IMR-90 (cell line): Measurements from ENCODE around the gene SCAND1. TPM values are rescaled to one million over a fixed set of nuclear protein-coding genes. Genes with fewer than 3 reads are reported as not detected.

Experiments
- ATAC-seq: fragments of 200-7000 bp; cut with Tn5 transposase; 2 replicates; pipeline ENCODE4 v1.9.1; 2020; ENCODE audit warnings: low read depth, mild to moderate bottlenecking, moderate library complexity
- BruUV-seq: library from RNA; stranded (reverse); fragments of 400-500 nt; replicated peaks from 2 replicates; lab custom pipeline; 2021; lab: Mats Ljungman, UMichigan
- CTCF ChIA-PET: fragments of 300-600 bp; formaldehyde crosslinking; extraction: SDS; loops from one replicate; lab custom pipeline; 2021; ENCODE audit warnings: antibody characterized with exemption; lab: Yijun Ruan, JAX
- POLR2A ChIA-PET: fragments of 300-600 bp; sonication (Branson Sonifier 250); formaldehyde crosslinking; loops from one replicate; lab custom pipeline; 2022; ENCODE audit warnings: antibody characterized with exemption; ENCODE audit not compliant: unreplicated experiment; lab: Charles Lee
- DNase-seq: peaks from one replicate; pipeline ENCODE4 v3.0.0; 2013
- H2AFZ ChIP-seq: replicated peaks from 2 replicates; pipeline ENCODE3; 2013; ENCODE audit warnings: low read length, mild to moderate bottlenecking; ENCODE audit not compliant: poor library complexity
- H2AK5ac ChIP-seq: 2 replicates; pipeline ENCODE4 v1.6.1; 2013; ENCODE audit warnings: low read depth, low read length, inconsistent platforms
- H2AK9ac ChIP-seq: replicated peaks from 2 replicates; pipeline ENCODE3; 2013; ENCODE audit warnings: mild to moderate bottlenecking, low read depth, low read length, moderate library complexity; ENCODE audit not compliant: poor library complexity
- H2BK120ac ChIP-seq: 2 replicates; pipeline ENCODE4 v1.6.1; 2013; ENCODE audit warnings: low read depth, low read length, inconsistent platforms
- H2BK15ac ChIP-seq: 3 replicates; pipeline ENCODE4 v1.6.1; 2013; ENCODE audit warnings: low read depth, low read length, inconsistent platforms
- H2BK20ac ChIP-seq: 2 replicates; pipeline ENCODE4 v1.6.1; 2013; ENCODE audit warnings: low read depth, mild to moderate bottlenecking, inconsistent platforms, low read length, moderate library complexity
- H2BK5ac ChIP-seq: 2 replicates; pipeline ENCODE4 v1.6.1; 2013; ENCODE audit warnings: mild to moderate bottlenecking, low read depth, low read length, inconsistent platforms; ENCODE audit not compliant: poor library complexity, severe bottlenecking
- H3K14ac ChIP-seq: replicated peaks from 2 replicates; pipeline ENCODE4 v1.6.1; 2013; ENCODE audit warnings: low read depth, low read length, inconsistent platforms
- H3K18ac ChIP-seq: 2 replicates; pipeline ENCODE4 v1.6.1; 2013; ENCODE audit warnings: low read depth, low read length, control low read depth
- H3K23ac ChIP-seq: 2 replicates; pipeline ENCODE4 v1.6.1; 2013; ENCODE audit warnings: low read depth, low read length, inconsistent platforms
- H3K27ac ChIP-seq: 2 replicates; pipeline ENCODE4 v1.5.1; 2013; ENCODE audit warnings: mild to moderate bottlenecking, control low read depth, low read length; ENCODE audit not compliant: insufficient read depth
- H3K27me3 ChIP-seq: 2 replicates; pipeline ENCODE4 v1.6.1; 2013; ENCODE audit warnings: low read length; ENCODE audit not compliant: control insufficient read depth, insufficient read depth
- H3K36me3 ChIP-seq: 2 replicates; pipeline ENCODE4 v1.6.1; 2013; ENCODE audit warnings: low read length, mixed read lengths; ENCODE audit not compliant: control insufficient read depth, insufficient read depth
- H3K4ac ChIP-seq: 2 replicates; pipeline ENCODE4 v1.6.1; 2013; ENCODE audit warnings: low read depth, low read length, inconsistent platforms
- H3K4me1 ChIP-seq: 2 replicates; pipeline ENCODE4 v1.6.1; 2013; ENCODE audit warnings: low read length, mixed read lengths; ENCODE audit not compliant: control insufficient read depth, insufficient read depth
- H3K4me2 ChIP-seq: 2 replicates; pipeline ENCODE4 v1.6.1; 2013; ENCODE audit warnings: low read depth, mild to moderate bottlenecking, control low read depth, low read length, moderate library complexity
- H3K4me3 ChIP-seq: 2 replicates; pipeline ENCODE4 v1.5.1; 2013; ENCODE audit warnings: low read depth, mild to moderate bottlenecking, control low read depth, low read length, moderate library complexity; ENCODE audit not compliant: insufficient read depth
- H3K56ac ChIP-seq: 2 replicates; pipeline ENCODE4 v1.6.1; 2013; ENCODE audit warnings: low read length, inconsistent platforms; ENCODE audit not compliant: insufficient read depth; ENCODE audit errors: extremely low read depth
- H3K79me1 ChIP-seq, 2 experiments: 2 replicates each; pipeline ENCODE4 v1.6.1; 2013; ENCODE audit warnings: low read length in 2 of 2, inconsistent platforms in 1 of 2, low read depth in 1 of 2
- H3K9ac ChIP-seq: 2 replicates; pipeline ENCODE4 v1.6.1; 2013; ENCODE audit warnings: low read depth, low read length, control low read depth
- H3K9me1 ChIP-seq: 2 replicates; pipeline ENCODE4 v1.6.1; 2013; ENCODE audit warnings: low read length, inconsistent platforms; ENCODE audit not compliant: insufficient read depth
- H3K9me3 ChIP-seq: 2 replicates; pipeline ENCODE4 v1.6.1; 2013; ENCODE audit warnings: low read length; ENCODE audit not compliant: control insufficient read depth, insufficient read depth
- H4K20me1 ChIP-seq: 2 replicates; pipeline ENCODE4 v1.6.1; 2013; ENCODE audit warnings: low read length, inconsistent platforms; ENCODE audit not compliant: insufficient read depth
- H4K5ac ChIP-seq: 2 replicates; pipeline ENCODE4 v1.6.1; 2013; ENCODE audit warnings: mild to moderate bottlenecking, low read depth, low read length, control low read depth
- H4K8ac ChIP-seq, 2 experiments: 2 replicates each; pipeline ENCODE4 v1.6.1; 2013; ENCODE audit warnings: low read depth in 2 of 2, low read length in 2 of 2, control low read depth in 1 of 2, inconsistent platforms in 1 of 2
- H4K91ac ChIP-seq: 2 replicates; pipeline ENCODE4 v1.6.1; 2013; ENCODE audit warnings: low read depth, low read length, inconsistent platforms; ENCODE audit not compliant: insufficient read depth
- CEBPB ChIP-seq: IDR thresholded peaks from 2 replicates; pipeline ENCODE4 v1.6.1; 2012; ENCODE audit warnings: low read depth, low read length, improper control_type of control experiment
- CHD1 ChIP-seq: IDR thresholded peaks from 2 replicates; pipeline ENCODE4 v1.6.1; 2012; ENCODE audit warnings: low read depth, low read length, improper control_type of control experiment
- CTCF ChIP-seq: conservative IDR thresholded peaks from 2 replicates; pipeline ENCODE4 v1.5.1; 2012; ENCODE audit warnings: mild to moderate bottlenecking, low read depth, low read length, improper control_type of control experiment
- ELK1 ChIP-seq: fragments of 150-350 bp; IDR thresholded peaks from 2 replicates; pipeline ENCODE4 v1.6.1; 2016; ENCODE audit warnings: low read depth, mild to moderate bottlenecking, low read length, moderate library complexity, borderline replicate concordance
- FOS ChIP-seq: fragments of 150-350 bp; IDR thresholded peaks from 2 replicates; pipeline ENCODE4 v1.6.1; 2016; ENCODE audit warnings: low read depth, low read length
- MAFK ChIP-seq: IDR thresholded peaks from 2 replicates; pipeline ENCODE4 v1.6.1; 2012; ENCODE audit warnings: low read depth, low read length, improper control_type of control experiment
- MAZ ChIP-seq: IDR thresholded peaks from 2 replicates; pipeline ENCODE4 v1.6.1; 2012; ENCODE audit warnings: low read depth, mild to moderate bottlenecking, low read length, improper control_type of control experiment, moderate library complexity, borderline replicate concordance
- MXI1 ChIP-seq: IDR thresholded peaks from 2 replicates; pipeline ENCODE4 v1.6.1; 2012; ENCODE audit warnings: low read depth, mild to moderate bottlenecking, low read length, moderate library complexity, borderline replicate concordance
- NFE2L2 ChIP-seq: fragments of 150-350 bp; IDR thresholded peaks from 2 replicates; pipeline ENCODE4 v1.6.1; 2016; ENCODE audit warnings: low read depth, mild to moderate bottlenecking, low read length
- POLR2A ChIP-seq: IDR thresholded peaks from 2 replicates; pipeline ENCODE4 v1.6.1; 2012; ENCODE audit warnings: mild to moderate bottlenecking, low read depth, low read length
- RAD21 ChIP-seq: IDR thresholded peaks from 2 replicates; pipeline ENCODE4 v1.6.1; 2012; ENCODE audit warnings: low read length, improper control_type of control experiment
- RFX5 ChIP-seq: IDR thresholded peaks from 2 replicates; pipeline ENCODE4 v1.8.0; 2012; ENCODE audit warnings: low read depth, mild to moderate bottlenecking, low read length, moderate library complexity
- SMC3 ChIP-seq: fragments of 150-350 bp; IDR thresholded peaks from 2 replicates; pipeline ENCODE4 v1.6.1; 2016; ENCODE audit warnings: low read depth, mild to moderate bottlenecking, antibody characterized with exemption, low read length, moderate library complexity
- WGBS, 2 experiments: methylation state at CpG; one replicate each; pipeline versions ENCODE4 v1.1.5 to v1.1.7; 2013; ENCODE audit warnings: missing lambda C conversion rate in 2 of 2; ENCODE audit not compliant: insufficient read length in 1 of 2; ENCODE audit errors: extremely low coverage in 2 of 2; 5-methylcytosine and 5-hydroxymethylcytosine counted together
- dilution Hi-C: fragments of 300-500 bp; cut with HindIII; formaldehyde crosslinking; loops from one replicate; pipeline ENCODE4 v1.14.3; 2018; ENCODE audit warnings: low sequenced_read_pairs; ENCODE audit not compliant: unreplicated experiment
- in situ Hi-C: fragments of 300-500 bp; cut with MboI; formaldehyde crosslinking; loops from 3 replicates; pipeline ENCODE4 v1.14.3; 2019; ENCODE audit warnings: low sequenced_read_pairs, inconsistent platforms, mixed read lengths
- intact Hi-C: fragments of 100-400 bp; cut with micrococcal nuclease; formaldehyde crosslinking; loops from 2 replicates; pipeline ENCODE4 v1.10.0; 2022
- polyA plus RNA-seq, 3 experiments: library from polyadenylated mRNA; depleted of rRNA; stranded (reverse); fragments of >200 nt; gene quantifications; 2 replicates each; pipeline ENCODE4 v1.2.3, GENCODE V29; 2012; ENCODE audit warnings: low replicate concordance in 1 of 3
- total RNA-seq: library from RNA; depleted of rRNA; stranded (reverse); fragments of >200 nt; gene quantifications from 2 replicates; pipeline ENCODE4 v1.2.3, GENCODE V29; 2012
- TF ChIP-seq, protein P1 (sequence below): fragments of 150-350 bp; IDR thresholded peaks from 2 replicates; pipeline ENCODE4 v1.6.1; 2017; ENCODE audit warnings: mild to moderate bottlenecking, antibody characterized with exemption, low read length, low read depth

The SCAND1 gene
- total and polyA plus RNA-seq, 2 of the 4 experiments (the other 2 are of a cell fraction): 7.5 to 26.8 TPM

DNA sequence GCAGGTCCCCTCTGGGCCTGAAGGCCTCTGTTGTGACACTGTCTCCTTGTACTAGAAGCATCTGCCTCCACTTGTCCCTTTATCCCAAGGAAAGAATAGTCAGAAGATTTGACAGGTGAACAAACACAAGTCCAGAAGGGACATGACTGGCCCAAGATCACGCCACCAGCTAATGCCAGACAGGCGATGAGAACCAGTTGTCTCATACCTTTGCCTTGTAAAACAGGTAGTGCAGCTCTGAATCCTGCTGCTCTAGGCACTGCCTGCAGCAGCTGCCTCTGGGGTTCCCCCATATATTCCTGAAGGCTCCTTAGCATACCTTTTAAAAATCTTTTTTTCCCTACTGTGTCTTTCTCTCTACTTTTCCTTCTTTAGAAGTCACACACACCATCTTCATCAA is 25.0 kb downstream of the SCAND1 start:
- in situ Hi-C loops: no loop called here
- 100% methylated on average over 2 of the region's 2 CpGs; no CpG with 5 or more reads in 1 of the 2 experiments for WGBS, 2 experiments
- Histone ChIP-seq H2BK15ac (no peak overlapping the region), H3K79me1 (peaks cover 10 to 17% of the 10 kb centered on the region in 2 experiments), H3K9me3 (no peaks in the 10 kb centered on the region), H2BK5ac (no peak overlapping the region), H3K14ac (no peak overlapping the region), H2AK5ac (no peak overlapping the region), H2AFZ (no peak overlapping the region), H3K27me3 (no peaks in the 10 kb centered on the region), H4K5ac (no peak overlapping the region), H2AK9ac (no peak overlapping the region), H3K4me3 (no peak overlapping the region), H3K56ac (no peak overlapping the region), H2BK120ac (no peak overlapping the region), H2BK20ac (no peak overlapping the region), H4K8ac (no peak overlapping the region), H3K4me1 (no peaks in the 10 kb centered on the region), H4K20me1 (no peaks in the 10 kb centered on the region), H3K23ac (no peak overlapping the region), H4K91ac (no peak overlapping the region), H3K36me3 (peaks cover 33% of the 10 kb centered on the region), H3K27ac (no peak overlapping the region), H3K4me2 (no peak overlapping the region), H3K9me1 (peaks cover 14% of the 10 kb centered on the region), H3K4ac (no peak overlapping the region), H3K9ac (no peak overlapping the region), H3K18ac (no peak overlapping the region)
- ChIA-PET POLR2A (no interaction called here), CTCF (no interaction called here)
- TF ChIP-seq, protein P1, sequence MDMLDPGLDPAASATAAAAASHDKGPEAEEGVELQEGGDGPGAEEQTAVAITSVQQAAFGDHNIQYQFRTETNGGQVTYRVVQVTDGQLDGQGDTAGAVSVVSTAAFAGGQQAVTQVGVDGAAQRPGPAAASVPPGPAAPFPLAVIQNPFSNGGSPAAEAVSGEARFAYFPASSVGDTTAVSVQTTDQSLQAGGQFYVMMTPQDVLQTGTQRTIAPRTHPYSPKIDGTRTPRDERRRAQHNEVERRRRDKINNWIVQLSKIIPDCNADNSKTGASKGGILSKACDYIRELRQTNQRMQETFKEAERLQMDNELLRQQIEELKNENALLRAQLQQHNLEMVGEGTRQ: no peak
- no peak for TF ChIP-seq CHD1
- no peak for TF ChIP-seq MXI1
- TF ChIP-seq POLR2A: no peak
- TF ChIP-seq CEBPB: no peak
- no peak for TF ChIP-seq RAD21
- no peak for TF ChIP-seq ELK1
- TF ChIP-seq MAZ: no peak
- no peak for TF ChIP-seq MAFK
- no peak for TF ChIP-seq NFE2L2
- TF ChIP-seq FOS: no peak
- no peak for TF ChIP-seq CTCF
- no peak for TF ChIP-seq RFX5
- TF ChIP-seq SMC3: no peak
- DNase-seq (no peak), ATAC-seq (no peak)
- BruUV-seq: no TSS peak
- intact Hi-C loops: no loop called here
- dilution Hi-C loops: no loop called here
